Nucleus accumbens (tissue), 56 donors: Measurements from ENCODE around the gene GALNS.

Experiments
- DNase-seq, 56 donors: peaks; one replicate each; lab custom pipeline; 2025; lab: John Stamatoyannopoulos, UW

GALNS gene

GRCh38 chr16:88822281-88823040 is 34.3 kb downstream of the GALNS start:
- DNase-seq: no peak

GRCh38 chr16:88821168-88821850 is 35.4 kb downstream of the GALNS start:
- no peak for DNase-seq

- DNase-seq: no peak
Observed at GRCh38 chr16:88820385-88821025, 36.2 kb downstream of the GALNS start.

GRCh38 chr16:88819126-88819525 is 37.6 kb downstream of the GALNS start:
- no peak for DNase-seq

GRCh38 chr16:88818575-88818874 is 38.2 kb downstream of the GALNS start:
- DNase-seq: no peak

- no peak for DNase-seq
Observed at GRCh38 chr16:88817785-88818574, 38.8 kb downstream of the GALNS start.

GRCh38 chr16:88816736-88817535 is 39.8 kb downstream of the GALNS start:
- no peak for DNase-seq

GRCh38 chr16:88815901-88816589 is 40.7 kb downstream of the GALNS start:
- peak in 6 of 56 donors; percentile 3 to 24 (median 16) for DNase-seq

GRCh38 chr16:88815227-88815626 is 41.5 kb downstream of the GALNS start:
- no peak for DNase-seq

GRCh38 chr16:88814144-88814502 is 42.6 kb downstream of the GALNS start:
- DNase-seq: no peak

- no peak for DNase-seq
Observed at GRCh38 chr16:88813269-88814143, 43.2 kb downstream of the GALNS start.

- peak in 1 of 56 donors; percentile 12 for DNase-seq
Observed at GRCh38 chr16:88812513-88813268, 44.1 kb downstream of the GALNS start.

GRCh38 chr16:88811769-88812512 is 44.8 kb downstream of the GALNS start, which contains the start of gene APRT:
Gene APRT, minus strand, starts transcription at chr16:88811928. Its CDS starts 29 bp downstream, at chr16:88811899.
- peak in 55 of 56 donors; percentile 60 to 95 (median 86) for DNase-seq

- peak in 55 of 56 donors; percentile 26 to 92 (median 79) for DNase-seq
Observed at GRCh38 chr16:88810912-88811768, 45.6 kb downstream of the GALNS start.

GRCh38 chr16:88810166-88810911 is 46.4 kb downstream of the GALNS start:
- DNase-seq: no peak
